CD14-positive monocyte (primary cell): ENCODE data around the gene NLGN1. TPM values are rescaled to one million over a fixed set of nuclear protein-coding genes. Genes with fewer than 3 reads are reported as not detected.

Experiments used
- DNase-seq, 3 donors: peaks; one replicate each; pipeline ENCODE4 v3.0.0-alpha.2; 2011 to 2022
- H2AFZ ChIP-seq: 2 replicates; pipeline ENCODE4 v1.6.0; 2012; ENCODE audit warnings: mild to moderate bottlenecking, low read depth, low read length, inconsistent platforms; ENCODE audit not compliant: insufficient read depth, poor library complexity, severe bottlenecking
- H3K27ac ChIP-seq, 2 donors: 1 replicate in 1 of 2; 2 replicates in 1 of 2; pipeline ENCODE4 v1.5.1; 2012 to 2013; ENCODE audit warnings: low read length in 2 of 2, control low read depth in 1 of 2, inconsistent platforms in 1 of 2, low read depth in 1 of 2, mild to moderate bottlenecking in 1 of 2
- H3K27me3 ChIP-seq, 2 donors: one replicate each; pipeline versions ENCODE4 v1.6.0 to v1.6.1; 2011 to 2013; ENCODE audit warnings: low read length in 2 of 2; ENCODE audit not compliant: control insufficient read depth in 2 of 2, insufficient read depth in 2 of 2
- H3K36me3 ChIP-seq, 2 donors: replicated peaks in 1 of 2; 1 replicate in 1 of 2; 2 replicates in 1 of 2; pipeline versions ENCODE4 v1.5.1 to v1.6.1; 2012 to 2013; ENCODE audit warnings: low read length in 2 of 2, control low read depth in 1 of 2, inconsistent platforms in 1 of 2, mild to moderate bottlenecking in 1 of 2; ENCODE audit not compliant: insufficient read depth in 2 of 2, control insufficient read depth in 1 of 2
- H3K4me1 ChIP-seq, 2 donors: 1 replicate in 1 of 2; 2 replicates in 1 of 2; pipeline versions ENCODE4 v1.5.1 to v1.6.1; 2012 to 2013; ENCODE audit warnings: low read length in 2 of 2, control low read depth in 1 of 2, inconsistent platforms in 1 of 2, mild to moderate bottlenecking in 1 of 2, moderate library complexity in 1 of 2; ENCODE audit not compliant: insufficient read depth in 2 of 2, control insufficient read depth in 1 of 2
- H3K4me2 ChIP-seq: replicated peaks from 2 replicates; pipeline ENCODE3; 2012; ENCODE audit warnings: low read length, moderate library complexity, mild to moderate bottlenecking; ENCODE audit not compliant: poor library complexity, severe bottlenecking; ENCODE audit errors: extremely low read depth
- H3K4me3 ChIP-seq, 3 experiments: fragments of 200-600 bp in 1 of 3; sonication (generic) in 1 of 3; replicated peaks in 1 of 3; 1 replicate in 2 of 3; 2 replicates in 1 of 3; pipeline ENCODE4 v1.5.1; 2011 to 2013; ENCODE audit warnings: low read length in 3 of 3, mild to moderate bottlenecking in 3 of 3, control low read depth in 2 of 3, low read depth in 2 of 3, inconsistent platforms in 1 of 3, moderate library complexity in 1 of 3
- H3K79me2 ChIP-seq: 2 replicates; pipeline ENCODE4 v1.6.0; 2012; ENCODE audit warnings: mild to moderate bottlenecking, control low read depth, inconsistent platforms, low read length, moderate library complexity; ENCODE audit not compliant: insufficient read depth
- H3K9ac ChIP-seq: 2 replicates; pipeline ENCODE4 v1.6.0; 2017; ENCODE audit warnings: low read length, mild to moderate bottlenecking; ENCODE audit not compliant: insufficient read depth, poor library complexity, severe bottlenecking
- H3K9me3 ChIP-seq, 2 donors: replicated peaks in 1 of 2; 1 replicate in 1 of 2; 2 replicates in 1 of 2; pipeline versions ENCODE4 v1.5.1 to v1.6.1; 2012 to 2013; ENCODE audit warnings: low read length in 2 of 2, control low read depth in 1 of 2; ENCODE audit not compliant: control insufficient read depth in 1 of 2, insufficient read depth in 1 of 2
- H4K20me1 ChIP-seq: 2 replicates; pipeline ENCODE4 v1.6.0; 2012; ENCODE audit warnings: mild to moderate bottlenecking, low read length, control low read depth, moderate library complexity; ENCODE audit not compliant: insufficient read depth
- H3K27ac Mint-ChIP-seq, 7 donors: one replicate each; pipeline ENCODE4 v1.8.0; 2020; ENCODE audit warnings: mild to moderate bottlenecking in 7 of 7, mixed read lengths in 7 of 7, moderate library complexity in 6 of 7, inconsistent platforms in 2 of 7
- H3K27me3 Mint-ChIP-seq, 3 donors: one replicate each; pipeline ENCODE4 v1.8.0; 2021 to 2022; ENCODE audit warnings: low read depth in 3 of 3, mild to moderate bottlenecking in 3 of 3, mixed read lengths in 3 of 3, moderate library complexity in 3 of 3, inconsistent platforms in 1 of 3
- H3K36me3 Mint-ChIP-seq, 2 donors: one replicate each; pipeline ENCODE4 v1.8.0; 2020; ENCODE audit warnings: mixed read lengths in 2 of 2, inconsistent platforms in 1 of 2, mild to moderate bottlenecking in 1 of 2
- H3K4me1 Mint-ChIP-seq: one replicate; pipeline ENCODE4 v1.8.0; 2020; ENCODE audit warnings: mild to moderate bottlenecking, mixed read lengths
- H3K4me3 Mint-ChIP-seq, 2 donors: one replicate each; pipeline ENCODE4 v1.8.0; 2020; ENCODE audit warnings: mild to moderate bottlenecking in 2 of 2, mixed read lengths in 2 of 2, moderate library complexity in 1 of 2
- H3K9me3 Mint-ChIP-seq, 7 donors: one replicate each; pipeline ENCODE4 v1.8.0; 2020 to 2022; ENCODE audit warnings: mixed read lengths in 7 of 7, mild to moderate bottlenecking in 6 of 7, moderate library complexity in 6 of 7, inconsistent platforms in 2 of 7
- CTCF ChIP-seq: fragments of 200-600 bp; IDR thresholded peaks from one replicate; pipeline ENCODE4 v1.8.0; 2022; ENCODE audit warnings: antibody characterized with exemption, mild to moderate bottlenecking
- WGBS: methylation state at CpG from one replicate; pipeline ENCODE4 v1.1.5; 2013; ENCODE audit warnings: missing lambda C conversion rate; ENCODE audit not compliant: insufficient coverage; 5-methylcytosine and 5-hydroxymethylcytosine counted together
- intact Hi-C, 2 donors: fragments of 100-400 bp; cut with micrococcal nuclease; formaldehyde crosslinking; loops; one replicate each; pipeline versions ENCODE4 v1.15.0 to v1.15.1; 2023
- polyA plus RNA-seq, 3 donors: library from polyadenylated mRNA; depleted of rRNA in 1 of 3; unstranded in 2 of 3; stranded (reverse) in 1 of 3; fragments of 300-500 nt in 2 of 3; fragments of >200 nt in 1 of 3; fragmentation: Illumina TruSeq in 2 of 3; gene quantifications; 1 replicate in 2 of 3; 2 replicates in 1 of 3; pipeline ENCODE4 v1.2.3, GENCODE V29; 2012 to 2021

NLGN1 gene
- polyA plus RNA-seq, 3 donors = not detected

- H3K27me3 Mint-ChIP-seq = peaks cover 0 to 1% (median 0%) of the 10 kb centered on the region in 3 donors
Observed at GRCh38 chr3:173755161-173755560, 357.6 kb downstream of the NLGN1 start.

GRCh38 chr3:173761161-173761560, 363.6 kb downstream of the NLGN1 start:
- H3K4me3 Mint-ChIP-seq = no peak overlapping the region
- no peak overlapping the region for H2AFZ ChIP-seq

More at GRCh38 chr3:173755161-173755560, 357.6 kb downstream of the NLGN1 start:
- Histone ChIP-seq H3K79me2 (no peaks in the 10 kb centered on the region), H2AFZ (no peak overlapping the region), H3K4me3 (no peak overlapping the region), H3K27me3 (no peaks in the 10 kb centered on the region), H3K4me2 (no peak overlapping the region), H3K9ac (no peak overlapping the region), H3K4me1 (no peaks in the 10 kb centered on the region), H3K36me3 (no peaks in the 10 kb centered on the region), H3K9me3 (no peaks in the 10 kb centered on the region), H4K20me1 (no peaks in the 10 kb centered on the region), H3K27ac (no peak overlapping the region)
- Mint-ChIP-seq H3K4me1 (no peaks in the 10 kb centered on the region), H3K4me3 (no peak overlapping the region), H3K27ac (no peak overlapping the region), H3K9me3 (peaks cover 0 to 3% (median 1%) of the 10 kb centered on the region in 7 donors), H3K36me3 (no peaks in the 10 kb centered on the region)
- no peak for DNase-seq
- TF ChIP-seq CTCF = no peak
- intact Hi-C loops = no loop called here

More at GRCh38 chr3:173761161-173761560, 363.6 kb downstream of the NLGN1 start:
- Mint-ChIP-seq H3K4me1 (no peaks in the 10 kb centered on the region), H3K36me3 (no peaks in the 10 kb centered on the region), H3K27me3 (peaks cover 0 to 1% (median 0%) of the 10 kb centered on the region in 3 donors), H3K9me3 (peaks cover 0 to 2% (median 1%) of the 10 kb centered on the region in 7 donors), H3K27ac (no peak overlapping the region)
- Histone ChIP-seq H3K4me3 (no peak overlapping the region), H3K27ac (no peak overlapping the region), H3K36me3 (no peaks in the 10 kb centered on the region), H3K27me3 (no peaks in the 10 kb centered on the region), H3K4me2 (no peak overlapping the region), H4K20me1 (no peaks in the 10 kb centered on the region), H3K9ac (no peak overlapping the region), H3K9me3 (no peaks in the 10 kb centered on the region), H3K4me1 (no peaks in the 10 kb centered on the region), H3K79me2 (no peaks in the 10 kb centered on the region)
- 100% methylated on average over 1 of the region's 4 CpGs for WGBS
- intact Hi-C loops = no loop called here
- TF ChIP-seq CTCF = no peak
- DNase-seq = no peak
